ENCODE measurements around the gene CA5A. TPM values are rescaled to one million over a fixed set of nuclear protein-coding genes. Genes with fewer than 3 reads are reported as not detected.

The CA5A gene
- total RNA-seq, 4 donors from 2014 or later, result not detected

GRCh38 chr16:87839542-87840270, 96.6 kb downstream of the CA5A start:
- Histone ChIP-seq H3K4me1 (no peaks in the 10 kb centered on the region), H3K4me3 (no peak overlapping the region), H3K9me3 (no peaks in the 10 kb centered on the region), H3K27me3 (no peaks in the 10 kb centered on the region), H3K27ac (no peak overlapping the region), H3K36me3 (no peaks in the 10 kb centered on the region)
- in situ Hi-C loops (cut with MboI; ENCODE audit: low pct_ligation_motif_present in 1 of 4, low pct_unique_long_range_greater_than_20kb in 1 of 4, low sequenced_read_pairs in 3 of 4), result no loop called here
- intact Hi-C loops (cut with DNase I; ENCODE audit: low total_unique reads), result no loop called here
- no peak for DNase-seq
- WGBS, 2 donors (ENCODE audit: low coverage in 1 of 2), result 90% methylated on average over 26 of the region's 34 CpGs; no CpG with 5 or more reads in 1 of the 2 donors
- TF ChIP-seq POLR2A (IDR thresholded peaks at IDR 0.05) (no peak), EP300 (IDR thresholded peaks at IDR 0.05; ENCODE audit: low read depth) (no peak), POLR2AphosphoS5 (IDR thresholded peaks at IDR 0.05) (no peak)
- TF ChIP-seq, protein P1, sequence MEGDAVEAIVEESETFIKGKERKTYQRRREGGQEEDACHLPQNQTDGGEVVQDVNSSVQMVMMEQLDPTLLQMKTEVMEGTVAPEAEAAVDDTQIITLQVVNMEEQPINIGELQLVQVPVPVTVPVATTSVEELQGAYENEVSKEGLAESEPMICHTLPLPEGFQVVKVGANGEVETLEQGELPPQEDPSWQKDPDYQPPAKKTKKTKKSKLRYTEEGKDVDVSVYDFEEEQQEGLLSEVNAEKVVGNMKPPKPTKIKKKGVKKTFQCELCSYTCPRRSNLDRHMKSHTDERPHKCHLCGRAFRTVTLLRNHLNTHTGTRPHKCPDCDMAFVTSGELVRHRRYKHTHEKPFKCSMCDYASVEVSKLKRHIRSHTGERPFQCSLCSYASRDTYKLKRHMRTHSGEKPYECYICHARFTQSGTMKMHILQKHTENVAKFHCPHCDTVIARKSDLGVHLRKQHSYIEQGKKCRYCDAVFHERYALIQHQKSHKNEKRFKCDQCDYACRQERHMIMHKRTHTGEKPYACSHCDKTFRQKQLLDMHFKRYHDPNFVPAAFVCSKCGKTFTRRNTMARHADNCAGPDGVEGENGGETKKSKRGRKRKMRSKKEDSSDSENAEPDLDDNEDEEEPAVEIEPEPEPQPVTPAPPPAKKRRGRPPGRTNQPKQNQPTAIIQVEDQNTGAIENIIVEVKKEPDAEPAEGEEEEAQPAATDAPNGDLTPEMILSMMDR (IDR thresholded peaks at IDR 0.05), result no peak

DNA sequence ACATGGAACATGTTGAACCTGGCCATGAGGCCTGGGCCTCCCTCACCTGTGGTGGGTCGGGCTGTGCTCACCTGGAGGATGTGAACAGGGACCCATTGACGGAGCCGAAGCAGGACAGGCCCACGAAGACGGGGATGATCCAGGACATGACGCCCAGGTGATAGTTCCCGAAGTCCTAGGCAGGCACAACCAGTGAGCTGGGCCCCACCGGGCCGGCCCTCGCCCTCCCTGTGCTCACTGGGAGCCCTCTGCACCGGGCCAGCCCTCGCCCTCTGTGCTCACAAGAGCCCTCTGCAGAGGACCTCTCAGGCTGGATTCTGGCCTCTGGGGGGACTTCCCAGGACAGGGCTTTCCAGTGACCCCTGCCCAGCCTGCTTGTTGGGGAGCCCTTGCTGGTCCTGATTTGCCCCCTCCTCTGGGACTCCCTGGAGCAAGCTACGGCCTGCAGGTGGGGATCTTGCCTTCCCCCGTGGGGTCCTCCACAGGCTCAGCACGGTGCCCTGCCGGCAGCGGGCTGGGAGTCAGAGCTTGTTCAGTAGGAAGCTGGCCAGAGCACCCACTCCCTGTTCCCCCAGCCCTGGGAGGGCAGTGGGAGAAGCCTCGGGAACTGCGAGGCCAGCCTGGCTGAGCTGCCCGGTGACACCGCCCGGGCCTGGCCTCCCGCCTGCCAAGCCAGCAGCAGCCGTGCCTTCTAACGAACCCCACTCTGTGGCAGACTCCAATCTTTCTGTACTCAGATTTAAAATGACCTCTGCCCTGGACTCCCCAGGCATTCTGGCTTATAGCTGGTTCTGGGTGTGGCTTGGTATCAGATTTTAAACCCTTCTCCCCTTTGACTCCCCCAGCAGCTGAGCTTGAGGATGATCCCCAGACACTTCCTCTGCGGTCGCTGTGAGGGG, 97.4 kb downstream of the CA5A start:
- WGBS, 2 donors (ENCODE audit: low coverage in 1 of 2), result 82% methylated on average over 20 of the region's 27 CpGs; no CpG with 5 or more reads in 1 of the 2 donors
- intact Hi-C loops (cut with DNase I; ENCODE audit: low total_unique reads) (no loop called here), in situ Hi-C loops (cut with MboI; ENCODE audit: low pct_ligation_motif_present in 1 of 4, low pct_unique_long_range_greater_than_20kb in 1 of 4, low sequenced_read_pairs in 3 of 4) (no loop called here)
- H3K4me3 ChIP-seq, result no peak overlapping the region
- no peak overlapping the region for H3K27ac ChIP-seq
- TF ChIP-seq EP300 (IDR thresholded peaks at IDR 0.05; ENCODE audit: low read depth) (no peak), POLR2A (IDR thresholded peaks at IDR 0.05) (no peak), POLR2AphosphoS5 (IDR thresholded peaks at IDR 0.05) (no peak)
- TF ChIP-seq, protein P1 (IDR thresholded peaks at IDR 0.05), result no peak
- H3K27me3 ChIP-seq, result no peaks in the 10 kb centered on the region
- H3K4me1 ChIP-seq, result no peaks in the 10 kb centered on the region
- no peaks in the 10 kb centered on the region for H3K36me3 ChIP-seq
- no peaks in the 10 kb centered on the region for H3K9me3 ChIP-seq
- DNase-seq, result no peak

Small RNAs within 50 kb of the gene (small RNA-seq; reads per million reads assigned to genes)
- gene AC127455.1, result 0 reads per million in 4 donors

Other genes starting within 250 kb of the CA5A start
- gene KLHDC4, start 170.5 kb downstream of the CA5A start, total RNA-seq, result 100 to 1,000 TPM in 1 of 4 donors, 10 to 100 TPM in 3; 45.2 to 193 (median 57.4) TPM
- 1 to 10 TPM; 2.7 to 7.0 (median 5.7) TPM for gene SLC7A5, start 67.0 kb downstream of the CA5A start, total RNA-seq
- gene BANP, start 14.9 kb upstream of the CA5A start, total RNA-seq, result 10 to 100 TPM; 15.3 to 25.1 (median 18.7) TPM

Measured in transverse colon (tissue), 4 donors.